COLO668 (cell line): Measurements from ENCODE around the gene TOMM20L.

ENCODE experiments used
- DNase-seq: peaks from one replicate; lab custom pipeline; 2025; ENCODE audit not compliant: unreplicated experiment; lab: John Stamatoyannopoulos, UW

Gene TOMM20L

GRCh38 chr14:58426670-58427280 is 31.0 kb downstream of the TOMM20L start:
- peak; percentile 78 for DNase-seq

- peak; percentile 99 for DNase-seq
Measured at GRCh38 chr14:58427281-58428117, 31.8 kb downstream of the TOMM20L start, which contains the start of the genes KIAA0586 and TIMM9. Gene KIAA0586, plus strand, starts transcription at chr14:58427719. Its CDS starts 546 bp downstream, at chr14:58428265. Gene TIMM9, minus strand, starts transcription at chr14:58427531. Its CDS starts 15,586 bp downstream, at chr14:58411945.

GRCh38 chr14:58428118-58428683 is 32.5 kb downstream of the TOMM20L start:
- peak; percentile 20 for DNase-seq

GRCh38 chr14:58430156-58430555 is 34.4 kb downstream of the TOMM20L start:
- no peak for DNase-seq

- DNase-seq: no peak
Measured at GRCh38 chr14:58439476-58439875, 43.7 kb downstream of the TOMM20L start.

- no peak for DNase-seq
Measured at GRCh38 chr14:58444627-58445026, 48.9 kb downstream of the TOMM20L start.

- no peak for DNase-seq
Measured at GRCh38 chr14:58455593-58456265, 60.0 kb downstream of the TOMM20L start.
